Measurements from ENCODE around the gene GSTT2B. TPM values are rescaled to one million over a fixed set of nuclear protein-coding genes. Genes with fewer than 3 reads are reported as not detected.

Gene GSTT2B
- total and polyA plus RNA-seq, 2 donors (not counting 3 experiments of a cell fraction or from before 2014, with no cell fraction given), result 33.6 to 36.1 TPM

DNA sequence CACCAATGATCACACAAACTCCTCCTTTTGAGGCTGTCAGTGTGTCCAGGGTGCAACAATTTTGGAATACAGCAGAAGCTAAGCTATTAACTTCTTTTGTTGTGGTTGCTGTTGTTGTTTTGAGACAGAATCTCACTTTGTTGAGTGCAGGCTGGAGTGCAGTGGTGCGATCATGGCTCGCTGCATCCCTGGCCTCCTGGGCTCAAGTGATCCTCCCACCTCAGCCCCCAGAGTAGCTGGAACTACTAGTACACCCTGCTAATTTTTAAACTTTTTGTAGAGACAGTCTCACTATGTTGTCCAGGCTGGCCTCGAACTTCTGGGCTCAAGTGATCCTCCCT, 22.0 kb downstream of the GSTT2B start:
- Histone ChIP-seq H3K9me1 (replicated peaks; ENCODE audit: control insufficient read depth, extremely low read depth, insufficient read depth, low read length) (no peaks in the 10 kb centered on the region), H3K4me3 (replicated peaks in 1 of 3; ENCODE audit: insufficient read depth in 1 of 3, low read depth in 1 of 3, low read length in 3 of 3) (no peak overlapping the region), H3K27ac (ENCODE audit: insufficient read depth, low read depth, low read length) (no peak overlapping the region), H2AFZ (ENCODE audit: low read depth, low read length) (no peak overlapping the region), H3K9ac (replicated peaks; ENCODE audit: extremely low read depth, insufficient read depth, low read length) (no peak overlapping the region), H3K79me2 (ENCODE audit: control insufficient read depth, insufficient read depth, low read length) (no peaks in the 10 kb centered on the region), H3K9me3 (replicated peaks; ENCODE audit: control insufficient read depth, insufficient read depth, low read length) (no peaks in the 10 kb centered on the region), H3K27me3 (ENCODE audit: control insufficient read depth in 2 of 2, insufficient read depth in 2 of 2, low read length in 2 of 2) (no peaks in the 10 kb centered on the region), H4K20me1 (replicated peaks; ENCODE audit: control insufficient read depth, extremely low read depth, insufficient read depth, low read length) (no peaks in the 10 kb centered on the region), H3K4me2 (ENCODE audit: insufficient read depth, low read length) (no peak overlapping the region), H3K36me3 (ENCODE audit: control insufficient read depth in 2 of 2, extremely low read depth in 1 of 2, insufficient read depth in 2 of 2, low read length in 2 of 2) (no peaks in the 10 kb centered on the region), H3K4me1 (ENCODE audit: control insufficient read depth, extremely low read depth, insufficient read depth, low read length) (no peaks in the 10 kb centered on the region)
- dilution Hi-C loops (cut with MboI; ENCODE audit: extremely low pct_ligation_motif_present, low sequenced_read_pairs) (no loop called here), intact Hi-C loops (cut with micrococcal nuclease) (no loop called here)
- CTCF ChIA-PET, result interaction anchor here (0.7 to 1.5 kb wide), 5 partner anchors 9 to 89 kb away, joined by 3 to 7 read pairs (median 3); partner anchors contain the start of gene MIF
- TF ChIP-seq GATA2 (IDR thresholded peaks at IDR 0.05; ENCODE audit: insufficient read depth, insufficient read length, low read depth, low read length), result no peak
- TF ChIP-seq, protein P1, sequence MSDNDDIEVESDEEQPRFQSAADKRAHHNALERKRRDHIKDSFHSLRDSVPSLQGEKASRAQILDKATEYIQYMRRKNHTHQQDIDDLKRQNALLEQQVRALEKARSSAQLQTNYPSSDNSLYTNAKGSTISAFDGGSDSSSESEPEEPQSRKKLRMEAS (IDR thresholded peaks at IDR 0.05; ENCODE audit: insufficient read depth, insufficient read length), result no peak
- TF ChIP-seq, protein P2, sequence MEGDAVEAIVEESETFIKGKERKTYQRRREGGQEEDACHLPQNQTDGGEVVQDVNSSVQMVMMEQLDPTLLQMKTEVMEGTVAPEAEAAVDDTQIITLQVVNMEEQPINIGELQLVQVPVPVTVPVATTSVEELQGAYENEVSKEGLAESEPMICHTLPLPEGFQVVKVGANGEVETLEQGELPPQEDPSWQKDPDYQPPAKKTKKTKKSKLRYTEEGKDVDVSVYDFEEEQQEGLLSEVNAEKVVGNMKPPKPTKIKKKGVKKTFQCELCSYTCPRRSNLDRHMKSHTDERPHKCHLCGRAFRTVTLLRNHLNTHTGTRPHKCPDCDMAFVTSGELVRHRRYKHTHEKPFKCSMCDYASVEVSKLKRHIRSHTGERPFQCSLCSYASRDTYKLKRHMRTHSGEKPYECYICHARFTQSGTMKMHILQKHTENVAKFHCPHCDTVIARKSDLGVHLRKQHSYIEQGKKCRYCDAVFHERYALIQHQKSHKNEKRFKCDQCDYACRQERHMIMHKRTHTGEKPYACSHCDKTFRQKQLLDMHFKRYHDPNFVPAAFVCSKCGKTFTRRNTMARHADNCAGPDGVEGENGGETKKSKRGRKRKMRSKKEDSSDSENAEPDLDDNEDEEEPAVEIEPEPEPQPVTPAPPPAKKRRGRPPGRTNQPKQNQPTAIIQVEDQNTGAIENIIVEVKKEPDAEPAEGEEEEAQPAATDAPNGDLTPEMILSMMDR (IDR thresholded peaks at IDR 0.05; ENCODE audit: extremely low read depth in 1 of 2, insufficient read depth in 1 of 2, low read depth in 1 of 2, low read length in 2 of 2), result no peak
- no peak for TF ChIP-seq JUN (IDR thresholded peaks at IDR 0.05; ENCODE audit: borderline replicate concordance, insufficient read depth, insufficient read length, low read depth)
- TF ChIP-seq POLR2A (IDR thresholded peaks at IDR 0.05; ENCODE audit: low read depth, low read length), result no peak
- no peak for TF ChIP-seq FOS (IDR thresholded peaks at IDR 0.05; ENCODE audit: borderline replicate concordance, insufficient read depth, low read length)
- TF ChIP-seq EZH2 (IDR thresholded peaks at IDR 0.05; ENCODE audit: borderline replicate concordance, low read depth, low read length, severe bottlenecking), result no peak
- TF ChIP-seq MYC (IDR thresholded peaks at IDR 0.05; ENCODE audit: low read depth, low read length), result no peak
- BruUV-seq (replicated peaks), result no TSS peak
- no peak for DNase-seq (ENCODE audit: low read depth, low spot score)
- FAIRE-seq, result no peak
- POLR2A ChIA-PET, result no interaction called here
